GM04503 (cell line): ENCODE data around the gene NRL.
"Not testable (repeated sequence)": the region's sequence is repeated elsewhere in the genome, so short reads cannot be mapped to it uniquely, and the experiment has no call there.

ENCODE experiments used
- DNase-seq: peaks from one replicate; pipeline ENCODE4 v3.0.0-alpha.2; 2012; ENCODE audit warnings: low read depth

Gene NRL

GRCh38 chr14:24051789-24052655 lies 62.7 kb downstream of the NRL start, which contains the start of gene CARMIL3:
Gene CARMIL3 (plus strand): TSS chr14:24052009. CDS start chr14:24052154, 145 bp downstream.
- DNase-seq, result no peak

GRCh38 chr14:24051176-24051788 lies 63.5 kb downstream of the NRL start:
- no peak for DNase-seq

DNA sequence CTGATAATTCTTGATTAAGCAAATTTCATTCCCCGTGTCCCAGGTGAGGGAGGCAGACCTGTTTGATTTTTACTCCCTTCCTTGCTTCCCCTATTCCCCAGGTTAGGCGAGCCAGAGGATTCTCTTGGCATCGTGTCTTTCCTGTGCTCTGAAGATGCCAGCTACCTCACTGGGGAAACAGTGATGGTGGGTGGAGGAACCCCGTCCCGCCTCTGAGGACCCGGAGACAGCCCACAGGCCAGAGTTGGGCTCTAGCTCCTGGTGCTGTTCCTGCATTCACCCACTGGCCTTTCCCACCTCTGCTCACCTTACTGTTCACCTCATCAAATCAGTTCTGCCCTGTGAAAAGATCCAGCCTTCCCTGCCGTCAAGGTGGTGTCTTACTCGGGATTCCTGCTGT lies 64.0 kb downstream of the NRL start:
- DNase-seq, result not testable (repeated sequence)

DNA sequence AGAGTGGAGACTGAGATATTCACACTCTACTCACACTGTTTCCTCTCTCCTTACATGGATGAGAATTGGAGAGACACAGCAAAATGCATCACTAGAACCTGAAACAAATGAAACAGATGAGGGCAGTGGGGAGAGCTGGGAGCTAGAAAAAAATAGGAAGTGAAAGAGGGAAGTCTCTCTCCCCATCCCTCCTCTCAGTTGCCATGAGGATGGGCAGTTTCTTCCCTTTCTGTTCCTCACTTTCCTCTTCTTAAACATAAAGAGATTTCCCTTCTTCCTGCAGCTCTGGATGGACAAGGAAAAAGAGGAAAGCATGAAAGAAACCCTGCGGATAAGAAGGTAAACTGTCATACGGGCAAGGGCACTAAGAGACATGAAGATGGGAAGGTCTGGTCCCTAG lies 65.7 kb downstream of the NRL start:
- not testable (repeated sequence) for DNase-seq

- DNase-seq, result no peak
Observed at GRCh38 chr14:24042746-24043145, 72.0 kb downstream of the NRL start.

DNA sequence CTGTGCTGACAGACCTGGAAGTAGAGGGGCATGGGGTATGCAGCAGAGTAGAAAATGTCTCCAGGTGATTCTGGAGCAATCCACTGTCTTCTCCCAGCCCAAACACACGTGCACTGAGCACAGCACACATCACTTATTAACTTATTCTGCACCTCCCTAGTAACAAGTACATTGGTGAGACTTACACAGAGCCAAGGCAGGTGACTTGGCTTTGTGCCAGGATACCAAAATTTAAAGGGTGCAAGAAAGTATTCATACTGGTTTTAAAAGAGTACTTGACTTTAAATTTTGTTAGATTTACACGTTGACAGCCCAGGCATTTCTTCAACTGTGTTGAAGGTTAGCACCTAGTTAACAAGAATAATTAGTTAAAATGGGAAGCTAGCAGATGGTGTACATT lies 74.1 kb downstream of the NRL start:
- DNase-seq, result no peak

- DNase-seq, result no peak
Observed at GRCh38 chr14:24038686-24039085, 76.1 kb downstream of the NRL start.

DNA sequence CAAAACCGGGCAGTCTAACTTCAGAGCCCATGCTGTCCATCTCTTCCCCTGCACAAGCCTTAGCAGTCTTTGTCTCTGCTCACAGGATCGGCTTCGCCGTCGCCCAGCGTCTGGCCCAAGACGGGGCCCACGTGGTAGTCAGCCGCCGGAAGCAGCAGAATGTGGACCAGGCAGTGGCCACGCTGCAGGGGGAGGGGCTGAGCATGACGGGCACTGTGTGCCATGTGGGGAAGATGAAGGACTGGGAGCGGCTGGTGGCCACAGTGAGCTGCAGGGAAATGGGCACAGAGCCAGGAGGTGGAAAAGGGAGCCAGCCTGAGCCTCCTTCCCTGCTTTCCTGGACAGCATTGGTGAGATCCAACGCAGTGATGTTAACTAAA lies 77.1 kb downstream of the NRL start:
- no peak for DNase-seq

DNA sequence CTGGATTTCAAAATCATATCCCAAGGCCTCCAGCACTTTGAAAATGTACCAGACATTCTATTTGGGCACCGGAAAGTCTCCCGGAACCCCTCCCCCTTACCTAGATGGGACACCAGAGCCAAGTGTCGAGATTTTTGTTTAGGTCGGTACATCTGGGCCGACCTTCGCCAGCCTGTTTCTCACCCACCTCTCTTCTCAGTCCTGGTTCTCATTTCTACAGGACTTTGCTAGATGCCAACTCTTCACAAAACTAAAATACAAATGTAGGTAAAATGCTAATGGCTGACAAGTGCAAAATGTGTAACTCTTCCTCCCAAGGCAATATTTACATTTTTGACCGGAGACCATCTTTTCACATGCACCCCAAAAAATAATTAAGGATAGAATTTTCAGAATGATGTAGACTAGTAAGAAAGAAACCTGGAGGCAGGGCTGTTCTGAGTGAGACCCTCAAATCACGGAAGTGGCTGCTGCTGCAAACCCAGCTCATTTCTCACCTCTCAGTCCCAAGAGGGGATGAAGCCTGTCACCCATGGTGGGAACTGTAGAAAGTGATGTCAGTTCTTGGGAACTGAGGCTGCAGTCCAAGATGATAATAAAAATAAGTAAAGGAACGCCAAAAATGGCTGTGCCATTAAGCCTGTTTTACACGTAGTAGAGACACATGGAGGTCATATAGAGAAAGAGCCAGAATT lies 77.6 kb downstream of the NRL start:
- not testable (repeated sequence) for DNase-seq

DNA sequence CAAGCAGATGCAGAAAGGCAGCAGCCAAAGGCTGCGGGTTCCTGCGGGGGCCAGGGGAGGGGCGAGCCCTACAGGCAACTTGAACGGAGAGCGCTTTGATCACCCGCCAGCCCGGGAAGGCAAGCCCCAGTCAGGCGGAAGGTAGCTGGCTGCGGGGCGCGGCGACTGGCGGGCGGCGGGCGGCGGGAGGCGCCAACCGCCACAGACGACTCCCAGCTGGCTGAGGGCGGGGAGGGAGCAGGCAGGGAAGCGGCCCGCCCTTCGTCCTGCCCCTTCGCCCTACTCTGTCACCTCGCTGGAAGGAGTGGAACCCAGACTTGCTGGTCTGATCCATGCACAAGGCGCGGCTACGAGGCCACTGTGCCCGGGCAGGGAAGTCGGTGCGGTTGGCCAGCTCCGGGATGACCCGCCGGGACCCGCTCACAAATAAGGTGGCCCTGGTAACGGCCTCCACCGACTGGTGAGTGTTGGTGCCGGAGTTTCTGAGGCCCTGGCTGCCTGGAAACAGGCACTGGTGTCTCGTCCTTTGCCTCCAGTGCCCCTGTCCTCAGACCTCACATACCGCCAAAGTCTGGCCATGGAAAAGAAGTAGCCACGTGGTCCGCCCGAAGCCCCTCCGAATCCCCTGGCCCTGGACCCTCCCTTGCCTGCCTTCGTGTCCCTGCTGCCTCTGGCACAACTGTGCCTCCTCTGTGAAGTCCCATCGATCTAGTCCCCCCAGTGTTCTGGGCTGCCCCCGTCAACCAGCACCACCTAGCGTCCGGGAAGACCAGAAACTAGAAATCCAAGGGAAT lies 78.4 kb downstream of the NRL start:
- peak; percentile 16 for DNase-seq

DNA sequence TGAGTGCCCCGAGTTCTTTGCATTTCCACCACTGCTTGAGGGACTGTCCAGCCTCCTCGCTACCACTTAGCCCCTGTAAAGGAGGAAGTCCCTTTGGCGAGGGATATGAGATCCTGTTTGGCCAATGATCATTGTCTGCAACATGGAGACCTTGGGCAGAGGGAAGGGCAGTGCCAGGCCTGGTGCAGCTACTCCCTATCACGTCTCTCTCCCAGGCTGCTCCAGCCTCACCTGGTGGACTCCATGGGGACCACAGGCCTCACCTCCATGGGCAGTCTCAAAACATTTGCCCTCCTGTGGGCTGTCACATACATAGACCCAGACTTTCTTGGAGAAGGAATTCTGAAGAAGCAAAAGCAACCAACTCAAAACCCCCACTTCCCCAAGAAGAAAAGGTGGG lies 79.0 kb downstream of the NRL start:
- not testable (repeated sequence) for DNase-seq

DNA sequence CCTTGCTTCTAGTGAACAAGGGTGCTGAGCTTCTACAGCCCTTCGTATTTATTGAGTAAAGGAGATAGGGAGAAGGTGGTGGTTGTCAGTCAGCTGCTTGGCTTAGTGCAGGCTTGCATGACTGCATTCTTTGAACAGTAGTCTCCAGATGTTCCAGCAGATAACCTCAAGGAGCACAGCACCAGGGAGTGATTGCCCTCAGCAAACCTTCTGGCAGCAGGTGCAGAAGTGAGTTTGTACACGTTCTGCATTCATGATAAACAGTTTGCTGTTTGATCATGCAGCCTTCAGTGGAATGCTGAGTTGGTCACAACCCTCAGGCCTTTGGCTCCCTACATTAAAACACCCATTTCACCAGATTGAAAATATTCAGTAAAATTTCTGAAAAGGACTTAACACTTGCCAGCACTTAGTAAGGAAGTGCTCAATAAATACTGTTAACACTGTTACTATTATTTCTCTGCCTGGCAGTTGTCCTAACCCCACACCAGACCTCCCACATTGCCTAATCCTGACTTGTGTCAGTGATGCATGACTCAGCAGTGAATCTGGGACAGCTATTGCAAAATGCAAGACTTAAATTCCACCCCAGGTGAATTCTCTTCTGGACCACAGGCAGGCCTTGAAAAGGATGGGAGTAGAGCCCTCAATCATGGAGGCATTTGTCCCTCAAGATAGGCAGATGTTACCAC lies 81.9 kb downstream of the NRL start:
- peak; percentile 69 for DNase-seq

GRCh38 chr14:24031331-24031730 lies 83.4 kb downstream of the NRL start:
- DNase-seq, result not testable (repeated sequence)

DNA sequence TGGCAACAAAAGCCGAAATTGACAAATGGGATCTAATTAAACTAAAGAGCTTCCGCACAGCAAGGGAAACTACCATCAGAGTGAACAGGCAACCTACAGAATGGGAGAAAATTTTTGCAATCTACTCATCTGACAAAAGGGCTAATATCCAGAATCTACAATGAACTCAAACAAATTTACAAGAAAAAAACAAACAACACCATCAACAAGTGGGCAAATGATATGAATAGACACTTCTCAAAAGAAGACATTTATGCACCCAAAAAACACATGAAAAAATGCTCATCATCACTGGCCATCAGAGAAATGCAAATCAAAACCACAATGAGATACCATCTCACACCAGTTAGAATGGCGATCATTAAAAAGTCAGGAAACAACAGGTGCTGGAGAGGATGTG lies 85.1 kb downstream of the NRL start:
- DNase-seq, result not testable (repeated sequence)
